ENCODE measurements around the gene PLXNB2. TPM values are rescaled to one million over a fixed set of nuclear protein-coding genes. Genes with fewer than 3 reads are reported as not detected.

Gene PLXNB2
- total RNA-seq, 3 donors from 2014 or later (not counting 1 experiment from before 2014, with no cell fraction given) = 6.0 to 34.7 (median 18.9) TPM

- no peak for ATAC-seq
- intact Hi-C loops (cut with micrococcal nuclease) = loop anchor here (10.0 kb wide), 1 partner anchor 216 kb away; no protein-coding TSS in a partner anchor
- Mint-ChIP-seq H3K4me3 (no peak overlapping the region), H3K27me3 (ENCODE audit: low read depth in 2 of 2) (peaks cover under 1 to 2% of the 10 kb centered on the region in 2 donors), H3K36me3 (no peaks in the 10 kb centered on the region), H3K4me1 (peaks cover 2% of the 10 kb centered on the region in 2 donors), H3K9me3 (no peaks in the 10 kb centered on the region), H3K27ac (no peak overlapping the region)
- Histone ChIP-seq H3K27ac (ENCODE audit: low read length) (no peak overlapping the region), H3K27me3 (ENCODE audit: control insufficient read depth, insufficient read depth, low read length) (no peaks in the 10 kb centered on the region), H3K9me3 (ENCODE audit: control insufficient read depth, insufficient read depth, low read length) (no peaks in the 10 kb centered on the region), H3K36me3 (ENCODE audit: control insufficient read depth, insufficient read depth, low read length) (no peaks in the 10 kb centered on the region), H3K4me3 (ENCODE audit: low read length) (no peak overlapping the region), H3K4me1 (ENCODE audit: control insufficient read depth, insufficient read depth, low read length) (no peaks in the 10 kb centered on the region)
- no peak for DNase-seq
- 96% methylated on average over 30 of the region's 30 CpGs for WGBS (ENCODE audit: insufficient coverage)
- TF ChIP-seq CTCF (IDR thresholded peaks at IDR 0.05) = no peak
Measured at GRCh38 chr22:50278956-50279619, 28.4 kb downstream of the PLXNB2 start.

- ATAC-seq (no peak), DNase-seq (no peak)
- Histone ChIP-seq H3K27me3 (ENCODE audit: control insufficient read depth, insufficient read depth, low read length) (no peaks in the 10 kb centered on the region), H3K4me3 (ENCODE audit: low read length) (no peak overlapping the region), H3K27ac (ENCODE audit: low read length) (no peak overlapping the region), H3K4me1 (ENCODE audit: control insufficient read depth, insufficient read depth, low read length) (no peaks in the 10 kb centered on the region), H3K9me3 (ENCODE audit: control insufficient read depth, insufficient read depth, low read length) (no peaks in the 10 kb centered on the region), H3K36me3 (ENCODE audit: control insufficient read depth, insufficient read depth, low read length) (no peaks in the 10 kb centered on the region)
- intact Hi-C loops (cut with micrococcal nuclease) = loop anchor here (10.0 kb wide), 1 partner anchor 216 kb away; no protein-coding TSS in a partner anchor
- Mint-ChIP-seq H3K27me3 (ENCODE audit: low read depth in 2 of 2) (peaks cover 4 to 6% of the 10 kb centered on the region in 2 donors), H3K4me1 (peaks cover 4 to 6% of the 10 kb centered on the region in 2 donors), H3K4me3 (no peak overlapping the region), H3K9me3 (no peaks in the 10 kb centered on the region), H3K27ac (no peak overlapping the region), H3K36me3 (no peaks in the 10 kb centered on the region)
- TF ChIP-seq CTCF (IDR thresholded peaks at IDR 0.05) = no peak
- 96% methylated on average over 21 of the region's 21 CpGs for WGBS (ENCODE audit: insufficient coverage)
Measured at GRCh38 chr22:50278461-50278860, 29.0 kb downstream of the PLXNB2 start.

- Histone ChIP-seq H3K27me3 (ENCODE audit: control insufficient read depth, insufficient read depth, low read length) (no peaks in the 10 kb centered on the region), H3K36me3 (ENCODE audit: control insufficient read depth, insufficient read depth, low read length) (no peaks in the 10 kb centered on the region), H3K9me3 (ENCODE audit: control insufficient read depth, insufficient read depth, low read length) (no peaks in the 10 kb centered on the region), H3K4me1 (ENCODE audit: control insufficient read depth, insufficient read depth, low read length) (no peaks in the 10 kb centered on the region), H3K27ac (ENCODE audit: low read length) (no peak overlapping the region), H3K4me3 (ENCODE audit: low read length) (no peak overlapping the region)
- H3K9me3 Mint-ChIP-seq = no peaks in the 10 kb centered on the region
- H3K4me3 Mint-ChIP-seq = no peak overlapping the region
- peaks cover 4 to 6% of the 10 kb centered on the region in 2 donors for H3K27me3 Mint-ChIP-seq (ENCODE audit: low read depth in 2 of 2)
- H3K4me1 Mint-ChIP-seq = peaks cover 4 to 6% of the 10 kb centered on the region in 2 donors
- intact Hi-C loops (cut with micrococcal nuclease) = loop anchor here (10.0 kb wide), 1 partner anchor 217 kb away; no protein-coding TSS in a partner anchor
- ATAC-seq (no peak), DNase-seq (no peak)
- 85% methylated on average over 25 of the region's 25 CpGs for WGBS (ENCODE audit: insufficient coverage)
- no peaks in the 10 kb centered on the region for H3K36me3 Mint-ChIP-seq
- H3K27ac Mint-ChIP-seq = no peak overlapping the region
- TF ChIP-seq CTCF (IDR thresholded peaks at IDR 0.05) = no peak
Measured at GRCh38 chr22:50277761-50278160, 29.7 kb downstream of the PLXNB2 start.

Measured in natural killer cell (primary cell).